Choroid plexus epithelial cell (primary cell): ENCODE results near the gene IL33.

Source experiments
- DNase-seq: peaks from one replicate; pipeline ENCODE4 v3.0.0-alpha.2; 2010; ENCODE audit warnings: low read depth
- H3K4me3 ChIP-seq: 2 replicates; pipeline ENCODE4 v1.5.1; 2011; ENCODE audit warnings: low read depth, mild to moderate bottlenecking, control low read depth, low read length, moderate library complexity
- CTCF ChIP-seq: conservative IDR thresholded peaks from 2 replicates; pipeline ENCODE4 v1.5.1; 2011; ENCODE audit warnings: low read depth, mild to moderate bottlenecking, control low read depth, inconsistent platforms, low read length, moderate library complexity

The IL33 gene

GRCh38 chr9:6216002-6216401 lies 395 bp downstream of the IL33 start:
- H3K4me3 ChIP-seq = no peak overlapping the region
- DNase-seq = no peak
- no peak for TF ChIP-seq CTCF

- no peak for TF ChIP-seq CTCF
- DNase-seq = no peak
- H3K4me3 ChIP-seq = no peak overlapping the region
Observed at GRCh38 chr9:6216951-6217350, 1.3 kb downstream of the IL33 start.

- peak; percentile 74 for DNase-seq
- H3K4me3 ChIP-seq = no peak overlapping the region
- TF ChIP-seq CTCF = no peak
Observed at GRCh38 chr9:6218099-6218502, 2.5 kb downstream of the IL33 start.

- H3K4me3 ChIP-seq = no peak overlapping the region
- TF ChIP-seq CTCF = no peak
Observed at GRCh38 chr9:6219040-6219439, 3.4 kb downstream of the IL33 start.

GRCh38 chr9:6219981-6220380 lies 4.4 kb downstream of the IL33 start:
- no peak overlapping the region for H3K4me3 ChIP-seq
- TF ChIP-seq CTCF = no peak

More at GRCh38 chr9:6219040-6219439, 3.4 kb downstream of the IL33 start:
- no peak for DNase-seq

GRCh38 chr9:6224393-6225154 lies 9.0 kb downstream of the IL33 start:
- no peak for TF ChIP-seq CTCF
- H3K4me3 ChIP-seq = no peak overlapping the region
- DNase-seq = no peak

More at GRCh38 chr9:6219981-6220380, 4.4 kb downstream of the IL33 start:
- no peak for DNase-seq

GRCh38 chr9:6226696-6227095 lies 11.1 kb downstream of the IL33 start:
- TF ChIP-seq CTCF = no peak
- no peak overlapping the region for H3K4me3 ChIP-seq
- DNase-seq = peak; percentile 86
